Measurements from ENCODE around the gene AQP7. TPM values are rescaled to one million over a fixed set of nuclear protein-coding genes. Genes with fewer than 3 reads are reported as not detected.

AQP7 gene
- total and polyA plus RNA-seq, 2 donors (not counting 1 experiment from before 2014, with no cell fraction given), result not detected

DNA sequence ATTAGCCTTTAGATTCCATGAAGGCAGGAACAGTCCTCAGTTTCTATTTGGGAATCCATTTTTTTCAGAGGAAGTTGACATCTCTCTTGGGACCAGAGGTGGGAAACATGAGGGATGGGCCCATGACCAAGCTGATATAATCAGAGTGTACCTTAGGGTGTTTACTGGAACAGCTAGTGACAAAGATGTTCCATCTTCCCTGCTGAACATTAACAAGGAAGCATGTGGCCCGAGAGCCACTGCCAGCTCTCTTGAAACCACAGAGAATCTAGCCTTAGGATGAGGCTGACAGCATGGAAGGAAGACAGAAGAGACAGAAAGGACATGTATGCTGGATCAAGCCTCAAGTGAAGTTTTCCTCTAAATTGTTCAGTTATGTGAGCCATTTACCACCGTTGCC is 29.1 kb upstream of the AQP7 start:
- Histone ChIP-seq H3K9me3 (ENCODE audit: control extremely low read depth in 1 of 3, control insufficient read depth in 2 of 3, insufficient read depth in 1 of 3, low read length in 2 of 3) (no peaks in the 10 kb centered on the region), H3K27ac (ENCODE audit: low read length in 2 of 2) (no peak overlapping the region), H3K9ac (ENCODE audit: low read length) (no peak overlapping the region), H3K79me2 (ENCODE audit: control insufficient read depth, insufficient read depth, low read length) (no peaks in the 10 kb centered on the region), H4K20me1 (ENCODE audit: control insufficient read depth, insufficient read depth, low read length, poor library complexity, severe bottlenecking) (no peaks in the 10 kb centered on the region), H3K36me3 (replicated peaks in 1 of 2; ENCODE audit: control extremely low read depth in 1 of 2, control insufficient read depth in 1 of 2, extremely low read depth in 1 of 2, insufficient read depth in 2 of 2, low read length in 1 of 2) (no peaks in the 10 kb centered on the region), H3K4me2 (replicated peaks; ENCODE audit: low read depth, low read length, poor library complexity, severe bottlenecking) (no peak overlapping the region), H3K4me3 (ENCODE audit: control extremely low read depth in 1 of 5, extremely low read depth in 1 of 5, insufficient read depth in 1 of 5, low read depth in 2 of 5, low read length in 4 of 5) (no peak overlapping the region), H3K4me1 (ENCODE audit: control insufficient read depth in 2 of 2, insufficient read depth in 2 of 2, low read length in 2 of 2) (no peaks in the 10 kb centered on the region), H2AFZ (ENCODE audit: insufficient read depth, low read depth, low read length, poor library complexity, severe bottlenecking) (no peak overlapping the region), H3K27me3 (replicated peaks in 1 of 4; ENCODE audit: control extremely low read depth in 1 of 4, control insufficient read depth in 3 of 4, insufficient read depth in 4 of 4, low read length in 3 of 4) (peaks cover 0 to 3% (median 0%) of the 10 kb centered on the region in 4 experiments)
- DNase-seq (no peak), ATAC-seq (ENCODE audit: low read depth) (no peak)
- Mint-ChIP-seq H3K4me3 (no peak overlapping the region), H3K27me3 (no peaks in the 10 kb centered on the region), H3K9me3 (ENCODE audit: insufficient read depth) (no peaks in the 10 kb centered on the region), H3K4me1 (no peaks in the 10 kb centered on the region), H3K27ac (no peak overlapping the region)
- CTCF ChIA-PET, result no interaction called here
- TF ChIP-seq, protein P1, sequence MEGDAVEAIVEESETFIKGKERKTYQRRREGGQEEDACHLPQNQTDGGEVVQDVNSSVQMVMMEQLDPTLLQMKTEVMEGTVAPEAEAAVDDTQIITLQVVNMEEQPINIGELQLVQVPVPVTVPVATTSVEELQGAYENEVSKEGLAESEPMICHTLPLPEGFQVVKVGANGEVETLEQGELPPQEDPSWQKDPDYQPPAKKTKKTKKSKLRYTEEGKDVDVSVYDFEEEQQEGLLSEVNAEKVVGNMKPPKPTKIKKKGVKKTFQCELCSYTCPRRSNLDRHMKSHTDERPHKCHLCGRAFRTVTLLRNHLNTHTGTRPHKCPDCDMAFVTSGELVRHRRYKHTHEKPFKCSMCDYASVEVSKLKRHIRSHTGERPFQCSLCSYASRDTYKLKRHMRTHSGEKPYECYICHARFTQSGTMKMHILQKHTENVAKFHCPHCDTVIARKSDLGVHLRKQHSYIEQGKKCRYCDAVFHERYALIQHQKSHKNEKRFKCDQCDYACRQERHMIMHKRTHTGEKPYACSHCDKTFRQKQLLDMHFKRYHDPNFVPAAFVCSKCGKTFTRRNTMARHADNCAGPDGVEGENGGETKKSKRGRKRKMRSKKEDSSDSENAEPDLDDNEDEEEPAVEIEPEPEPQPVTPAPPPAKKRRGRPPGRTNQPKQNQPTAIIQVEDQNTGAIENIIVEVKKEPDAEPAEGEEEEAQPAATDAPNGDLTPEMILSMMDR (IDR thresholded peaks at IDR 0.05), result no peak
- no peak for TF ChIP-seq EZH2 (IDR thresholded peaks at IDR 0.05; ENCODE audit: borderline replicate concordance, insufficient read depth, low read depth, low read length, poor library complexity, severe bottlenecking)
- intact Hi-C loops (cut with micrococcal nuclease), result no loop called here
- POLR2A ChIA-PET, result no interaction called here
- WGBS (ENCODE audit: insufficient coverage), result no CpG with 5 or more reads among the region's 2 CpGs

DNA sequence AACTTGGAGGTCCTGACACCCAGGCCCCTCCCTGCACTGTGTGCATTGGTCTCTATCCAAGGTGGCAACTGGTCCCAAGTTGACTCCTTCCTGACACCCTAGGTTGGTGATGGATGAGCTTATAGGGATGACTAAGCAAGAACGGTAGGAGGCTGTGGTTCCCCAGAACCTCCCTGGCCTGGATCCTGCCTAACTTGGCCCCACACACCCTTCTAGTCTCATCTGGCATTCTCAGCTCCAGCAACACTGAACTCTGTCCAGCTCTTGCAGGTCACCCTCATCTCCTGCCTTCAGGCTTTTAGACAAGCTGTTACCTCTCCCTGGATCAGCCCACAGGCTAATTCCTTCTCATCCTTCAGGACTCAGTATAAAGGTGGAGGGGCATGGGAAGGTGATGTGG is 28.6 kb upstream of the AQP7 start:
- Histone ChIP-seq H3K27ac (ENCODE audit: low read length in 2 of 2) (no peak overlapping the region), H3K79me2 (ENCODE audit: control insufficient read depth, insufficient read depth, low read length) (no peaks in the 10 kb centered on the region), H3K36me3 (replicated peaks in 1 of 2; ENCODE audit: control extremely low read depth in 1 of 2, control insufficient read depth in 1 of 2, extremely low read depth in 1 of 2, insufficient read depth in 2 of 2, low read length in 1 of 2) (no peaks in the 10 kb centered on the region), H3K4me3 (ENCODE audit: control extremely low read depth in 1 of 5, extremely low read depth in 1 of 5, insufficient read depth in 1 of 5, low read depth in 2 of 5, low read length in 4 of 5) (no peak overlapping the region), H3K27me3 (replicated peaks in 1 of 4; ENCODE audit: control extremely low read depth in 1 of 4, control insufficient read depth in 3 of 4, insufficient read depth in 4 of 4, low read length in 3 of 4) (peaks cover 0 to 3% (median 0%) of the 10 kb centered on the region in 4 experiments), H2AFZ (ENCODE audit: insufficient read depth, low read depth, low read length, poor library complexity, severe bottlenecking) (no peak overlapping the region), H3K4me1 (ENCODE audit: control insufficient read depth in 2 of 2, insufficient read depth in 2 of 2, low read length in 2 of 2) (no peaks in the 10 kb centered on the region), H4K20me1 (ENCODE audit: control insufficient read depth, insufficient read depth, low read length, poor library complexity, severe bottlenecking) (no peaks in the 10 kb centered on the region), H3K9me3 (ENCODE audit: control extremely low read depth in 1 of 3, control insufficient read depth in 2 of 3, insufficient read depth in 1 of 3, low read length in 2 of 3) (no peaks in the 10 kb centered on the region), H3K9ac (ENCODE audit: low read length) (no peak overlapping the region), H3K4me2 (replicated peaks; ENCODE audit: low read depth, low read length, poor library complexity, severe bottlenecking) (no peak overlapping the region)
- ChIA-PET POLR2A (no interaction called here), CTCF (no interaction called here)
- Mint-ChIP-seq H3K27me3 (no peaks in the 10 kb centered on the region), H3K4me1 (no peaks in the 10 kb centered on the region), H3K4me3 (no peak overlapping the region), H3K9me3 (ENCODE audit: insufficient read depth) (no peaks in the 10 kb centered on the region), H3K27ac (no peak overlapping the region)
- no peak for DNase-seq
- TF ChIP-seq EZH2 (IDR thresholded peaks at IDR 0.05; ENCODE audit: borderline replicate concordance, insufficient read depth, low read depth, low read length, poor library complexity, severe bottlenecking), result no peak
- TF ChIP-seq, protein P1 (IDR thresholded peaks at IDR 0.05), result no peak
- no peak for ATAC-seq (ENCODE audit: low read depth)
- WGBS (ENCODE audit: insufficient coverage), result no CpG with 5 or more reads among the region's 1 CpG
- intact Hi-C loops (cut with micrococcal nuclease), result no loop called here

Measured in B cell (primary cell).